M059J (cell line): ENCODE results near the gene EPHX1. TPM values are rescaled to one million over a fixed set of nuclear protein-coding genes. Genes with fewer than 3 reads are reported as not detected.
"Not testable (repeated sequence)": the region's sequence is repeated elsewhere in the genome, so short reads cannot be mapped to it uniquely, and the experiment has no call there.

Source experiments
- DNase-seq: peaks from one replicate; pipeline ENCODE4 v3.0.0-alpha.2; 2012; ENCODE audit warnings: low read depth
- total RNA-seq: library from RNA; depleted of rRNA; stranded (reverse); fragments of >200 nt; shearing (Covaris generic); gene quantifications from 2 replicates; pipeline ENCODE4 v1.2.3, GENCODE V29; 2014

The EPHX1 gene
- total RNA-seq, 1 experiment from 2014 or later: 55.8 TPM

DNA sequence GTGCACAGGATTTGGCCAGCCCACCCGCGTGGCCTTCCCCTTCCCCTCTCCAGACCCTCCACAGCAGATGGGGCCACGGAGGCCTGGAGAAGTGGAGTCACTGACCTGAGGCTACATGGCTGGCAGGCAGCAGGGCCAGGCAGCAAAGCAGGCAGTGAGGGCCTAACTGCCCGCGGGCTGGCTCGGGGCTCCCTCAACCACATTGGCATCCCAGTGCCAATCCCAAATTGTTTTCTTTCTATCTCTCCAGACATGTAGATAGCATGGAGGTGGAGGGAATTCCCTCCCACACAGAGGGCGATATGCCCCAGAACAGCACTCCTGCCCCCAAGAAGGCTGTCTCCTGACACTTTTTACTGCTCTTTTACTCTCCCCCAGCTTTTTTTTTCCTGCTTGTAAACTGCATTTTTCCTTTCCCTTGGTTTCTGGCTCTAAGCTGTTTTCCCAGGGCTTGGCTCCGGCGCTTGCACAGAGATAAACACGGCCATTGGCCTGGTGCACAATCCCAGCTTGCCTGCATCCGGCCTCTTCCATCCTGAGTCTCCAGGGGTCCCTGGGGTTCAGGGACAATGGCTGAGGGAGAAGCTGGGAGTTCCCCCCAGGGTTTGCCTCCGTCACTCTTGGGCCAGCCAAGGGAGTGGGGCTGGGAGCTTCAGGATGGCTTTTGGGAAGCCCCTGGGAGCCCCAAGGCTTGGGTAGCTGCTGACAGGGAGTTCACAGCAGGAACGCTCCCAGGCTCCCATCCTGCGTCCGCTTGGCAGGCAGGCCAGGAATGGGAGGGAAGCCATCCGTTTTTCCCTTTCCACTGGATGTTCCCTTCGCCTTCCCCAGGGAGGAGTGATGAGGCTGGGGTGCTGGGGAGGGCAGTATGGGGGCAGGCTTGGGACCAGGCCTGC is 7.0 kb downstream of the EPHX1 start:
- peak; percentile 27 for DNase-seq

- DNase-seq: peak; percentile 98
Observed at GRCh38 chr1:225817611-225818061, 7.7 kb downstream of the EPHX1 start.

- no peak for DNase-seq
Observed at GRCh38 chr1:225818229-225818628, 8.3 kb downstream of the EPHX1 start.

- DNase-seq: no peak
Observed at GRCh38 chr1:225819346-225820192, 9.6 kb downstream of the EPHX1 start.

DNA sequence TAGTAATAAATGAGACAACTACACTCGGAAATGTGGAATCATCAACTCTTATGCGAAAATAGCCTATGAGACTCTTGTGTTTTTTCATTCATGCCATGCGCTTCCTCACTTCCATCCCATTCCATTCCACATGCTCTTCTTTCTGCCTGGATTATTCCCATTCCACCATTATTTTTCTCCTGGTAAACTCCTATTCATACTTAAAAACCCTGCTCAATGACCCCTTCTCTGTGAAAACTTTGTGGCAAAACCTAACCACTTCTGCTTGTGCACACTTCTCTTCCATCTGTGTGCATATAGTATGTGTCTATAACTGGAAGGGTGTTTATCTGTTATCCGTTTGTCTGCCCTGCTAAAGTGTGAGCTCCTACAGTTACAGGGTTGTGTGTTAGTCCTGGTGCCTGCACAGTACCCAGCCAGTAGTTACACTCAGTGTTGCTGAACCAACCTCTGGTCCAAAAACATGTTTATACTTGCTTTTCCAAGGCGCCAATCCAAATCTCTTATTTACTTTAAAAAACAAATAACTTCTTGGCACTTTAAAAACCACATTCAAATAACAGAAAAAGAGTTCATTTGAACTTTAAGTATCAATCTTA is 10.7 kb downstream of the EPHX1 start:
- DNase-seq: no peak

- no peak for DNase-seq
Observed at GRCh38 chr1:225822655-225823403, 12.9 kb downstream of the EPHX1 start.

DNA sequence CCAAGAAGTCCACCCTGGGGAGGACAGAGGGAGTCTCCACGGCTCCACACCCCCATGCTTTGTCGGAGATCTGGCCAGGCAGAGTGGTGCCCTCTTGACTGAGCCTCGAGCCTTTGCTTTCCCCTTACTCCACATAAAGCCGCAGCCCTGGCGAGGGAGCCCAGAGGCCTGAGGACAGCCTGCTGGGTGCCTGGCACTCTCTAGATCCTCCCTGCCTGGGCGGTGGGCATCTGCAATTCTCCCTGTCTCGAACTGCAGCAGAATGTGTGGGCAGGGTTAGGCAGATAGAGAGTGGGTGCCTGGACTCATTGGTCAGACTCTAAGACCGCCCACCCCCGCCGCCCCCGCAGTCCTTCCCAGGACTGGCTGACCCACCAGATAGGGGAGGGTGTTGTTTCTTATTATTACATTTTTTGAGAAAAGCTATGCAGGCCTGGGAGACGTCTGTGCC is 13.9 kb downstream of the EPHX1 start:
- no peak for DNase-seq

DNA sequence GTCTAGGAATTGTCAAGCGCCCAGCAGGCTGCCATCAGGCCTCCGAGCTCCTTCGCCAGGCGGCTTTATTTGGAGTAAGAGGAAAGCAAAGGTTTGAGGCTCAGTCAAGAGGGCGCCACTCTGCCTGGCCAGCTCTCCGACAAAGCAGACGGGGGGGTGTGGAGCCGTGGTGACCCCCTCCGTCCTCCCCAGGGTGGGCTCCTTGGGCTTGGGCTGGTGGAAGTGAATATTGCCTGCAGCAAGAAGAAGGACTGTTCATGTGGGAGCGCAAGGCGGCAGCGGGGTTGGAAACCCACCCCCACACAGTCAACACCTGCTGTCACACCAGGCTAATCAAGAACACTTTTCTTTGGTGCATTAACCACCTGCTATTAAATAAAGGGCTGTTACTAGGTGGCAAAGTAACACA is 14.6 kb downstream of the EPHX1 start:
- no peak for DNase-seq

DNA sequence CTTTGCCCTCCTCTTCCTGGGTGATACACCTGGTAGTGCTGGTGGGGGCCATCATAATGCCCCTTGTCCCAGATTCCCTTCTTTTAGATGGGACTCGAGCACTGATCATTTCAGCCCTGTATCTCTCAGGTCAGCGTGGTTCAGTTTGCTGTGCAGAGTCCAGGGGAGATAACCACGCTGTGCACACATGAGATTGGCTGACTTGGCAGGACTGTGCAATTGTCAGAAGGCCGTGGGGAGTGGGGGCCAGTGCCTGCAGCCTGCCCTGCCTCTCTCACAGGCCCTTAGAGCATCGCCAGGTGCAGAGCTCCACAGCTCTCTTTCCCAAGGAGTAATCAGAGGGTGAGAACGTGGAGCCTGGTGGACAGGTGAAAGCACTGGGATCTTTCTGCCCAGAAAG is 15.2 kb downstream of the EPHX1 start:
- DNase-seq: no peak

DNA sequence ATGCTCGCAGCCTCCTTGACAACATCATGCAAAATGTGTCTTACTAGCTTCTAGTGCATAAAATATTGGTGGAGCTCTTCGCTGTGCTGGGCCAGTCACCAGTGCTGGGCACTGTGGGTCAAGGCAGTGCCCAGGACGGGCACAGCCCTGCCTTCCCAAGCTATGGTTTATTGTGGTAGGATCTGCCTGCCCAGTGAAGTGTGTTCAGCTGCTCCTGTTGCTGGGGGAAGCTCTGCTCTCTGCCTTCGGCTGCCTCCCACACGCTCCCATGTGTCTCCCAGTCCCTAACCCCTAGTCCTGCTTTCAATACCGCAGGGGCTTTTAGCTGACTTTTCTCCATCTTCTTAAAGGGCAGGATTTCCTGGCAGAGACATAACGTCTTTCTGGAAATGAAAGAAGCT is 15.7 kb downstream of the EPHX1 start:
- DNase-seq: no peak

GRCh38 chr1:225827076-225827475 is 17.2 kb downstream of the EPHX1 start:
- DNase-seq: no peak

DNA sequence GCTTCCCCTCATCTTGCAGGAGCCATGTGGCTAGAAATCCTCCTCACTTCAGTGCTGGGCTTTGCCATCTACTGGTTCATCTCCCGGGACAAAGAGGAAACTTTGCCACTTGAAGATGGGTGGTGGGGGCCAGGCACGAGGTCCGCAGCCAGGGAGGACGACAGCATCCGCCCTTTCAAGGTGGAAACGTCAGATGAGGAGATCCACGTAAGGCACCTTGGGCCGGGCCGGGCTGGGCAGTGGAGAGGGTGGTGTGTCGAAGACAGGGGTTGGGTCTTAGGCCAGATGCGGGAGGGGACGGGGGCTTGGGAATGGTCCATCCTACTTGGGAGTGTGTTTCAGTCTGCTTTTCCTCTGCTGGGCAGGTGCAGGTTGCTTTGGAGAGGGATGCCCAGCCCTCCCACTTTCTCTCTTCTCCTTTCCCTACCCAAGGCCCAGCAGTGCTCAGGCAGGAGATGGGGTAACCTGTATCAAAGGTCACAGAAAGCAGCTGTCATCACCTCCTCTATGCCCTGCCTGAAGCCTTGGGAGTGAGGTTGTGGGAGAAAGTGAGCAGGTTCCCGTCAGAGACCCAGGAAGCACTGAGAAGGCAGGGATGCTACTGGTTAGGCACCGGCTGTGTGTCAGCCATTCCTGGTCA is 18.9 kb downstream of the EPHX1 start:
- DNase-seq: no peak

DNA sequence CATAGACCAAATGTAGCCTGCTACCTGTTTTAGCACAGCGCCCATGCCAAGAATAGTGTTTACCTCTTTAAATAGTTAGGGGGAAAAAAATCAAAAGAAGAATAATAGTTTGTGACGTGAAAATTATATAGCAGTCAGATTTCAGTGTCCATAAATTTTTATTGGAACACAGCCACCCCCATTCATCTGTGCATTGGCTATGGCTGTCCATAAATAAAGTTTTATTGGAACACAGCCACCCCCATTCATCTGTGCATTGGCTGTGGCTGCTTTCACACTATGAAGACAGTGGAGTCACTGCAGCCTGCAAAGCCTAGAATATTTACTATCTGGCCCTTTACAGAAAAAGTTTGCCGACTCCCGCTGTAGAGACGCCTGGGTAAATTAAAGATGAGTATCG is 20.9 kb downstream of the EPHX1 start:
- DNase-seq: no peak

GRCh38 chr1:225834417-225835329 is 24.7 kb downstream of the EPHX1 start:
- DNase-seq: peak; percentile 36

DNA sequence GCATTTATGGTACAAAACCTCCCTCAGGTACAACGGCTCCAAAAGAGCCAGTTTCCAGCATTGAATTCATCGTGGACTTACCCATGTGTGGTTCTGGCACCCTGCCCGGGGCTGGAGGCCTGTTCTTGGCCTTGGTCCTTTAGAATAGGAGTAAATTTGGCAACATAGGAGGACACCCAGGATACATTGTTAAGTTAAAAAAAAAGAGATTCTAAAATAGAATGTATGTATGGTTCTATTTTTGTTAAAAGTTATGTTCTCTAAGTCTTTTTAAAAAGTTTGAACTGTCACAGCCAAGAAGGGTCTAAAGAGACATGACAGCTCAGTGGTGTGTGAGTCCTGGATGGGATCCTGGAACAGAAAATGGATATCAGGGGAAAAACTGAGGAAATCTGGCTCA is 25.9 kb downstream of the EPHX1 start:
- no peak for DNase-seq

DNA sequence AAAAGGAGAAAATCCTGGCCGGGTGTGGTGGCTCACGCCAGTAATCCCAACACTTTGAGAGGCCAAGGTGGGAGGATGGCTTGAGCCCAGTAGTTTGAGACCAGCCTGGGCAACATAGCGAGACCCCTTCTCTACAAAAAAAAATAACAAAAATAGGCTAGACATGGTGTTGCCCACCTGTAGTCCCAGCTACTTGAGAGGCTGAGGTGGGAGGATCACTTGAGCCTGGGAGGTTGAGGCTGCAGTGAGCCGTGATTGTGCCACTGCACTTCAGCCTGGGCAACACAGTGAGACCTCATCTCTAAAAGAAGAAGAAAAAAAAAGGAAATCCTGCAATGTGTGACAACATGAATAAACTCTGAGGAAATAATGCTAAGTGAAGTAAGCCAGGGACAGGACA is 26.4 kb downstream of the EPHX1 start:
- DNase-seq: not testable (repeated sequence)

- no peak for DNase-seq
Observed at GRCh38 chr1:225838793-225839192, 28.9 kb downstream of the EPHX1 start.

- no peak for DNase-seq
Observed at GRCh38 chr1:225840223-225840610, 30.3 kb downstream of the EPHX1 start.

DNA sequence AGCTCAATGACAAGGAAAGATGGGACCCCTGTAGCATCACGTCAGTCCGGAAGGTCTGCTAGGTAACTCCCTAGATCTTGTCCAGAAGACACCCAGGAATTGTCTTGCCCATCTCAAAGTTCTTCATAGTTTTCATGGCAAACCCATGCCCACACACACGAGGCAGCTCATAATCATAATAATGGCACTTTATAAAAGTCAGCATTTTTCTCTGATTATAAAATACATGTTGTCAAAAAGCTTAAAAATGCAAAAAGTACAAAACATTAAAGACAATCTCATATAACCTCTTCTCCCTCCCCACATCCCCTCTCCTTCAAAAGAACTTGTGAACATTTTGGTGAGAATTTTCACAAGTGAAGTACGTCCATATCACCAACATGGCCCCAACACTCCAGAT is 30.8 kb downstream of the EPHX1 start:
- no peak for DNase-seq

GRCh38 chr1:225842074-225842473 is 32.1 kb downstream of the EPHX1 start:
- DNase-seq: no peak
